ENCODE results near the gene UBE2O. TPM values are rescaled to one million over a fixed set of nuclear protein-coding genes. Genes with fewer than 3 reads are reported as not detected.

UBE2O gene
- total RNA-seq, 1 donor from 2014 or later: 94.3 TPM

- no peak for TF ChIP-seq CTCF (IDR thresholded peaks at IDR 0.05; ENCODE audit: partially characterized antibody, unreplicated experiment)
- Mint-ChIP-seq H3K27me3 (ENCODE audit: unreplicated experiment) (peaks cover 11% of the 10 kb centered on the region), H3K4me1 (ENCODE audit: low read depth, unreplicated experiment) (peaks cover 15% of the 10 kb centered on the region), H3K36me3 (ENCODE audit: unreplicated experiment) (no peaks in the 10 kb centered on the region), H3K9me3 (ENCODE audit: unreplicated experiment) (peaks cover 8% of the 10 kb centered on the region), H3K4me3 (ENCODE audit: unreplicated experiment) (no peak overlapping the region), H3K27ac (ENCODE audit: unreplicated experiment) (no peak overlapping the region)
- no peak for DNase-seq
Measured at GRCh38 chr17:76356803-76357456, 96.0 kb downstream of the UBE2O start.

- Mint-ChIP-seq H3K36me3 (ENCODE audit: unreplicated experiment) (no peaks in the 10 kb centered on the region), H3K27me3 (ENCODE audit: unreplicated experiment) (peaks cover 3% of the 10 kb centered on the region), H3K4me1 (ENCODE audit: low read depth, unreplicated experiment) (peaks cover 10% of the 10 kb centered on the region), H3K27ac (ENCODE audit: unreplicated experiment) (no peak overlapping the region), H3K4me3 (ENCODE audit: unreplicated experiment) (peak overlapping the region; percentile 92), H3K9me3 (ENCODE audit: unreplicated experiment) (peaks cover 8% of the 10 kb centered on the region)
- DNase-seq: no peak
- no peak for TF ChIP-seq CTCF (IDR thresholded peaks at IDR 0.05; ENCODE audit: partially characterized antibody, unreplicated experiment)
Measured at GRCh38 chr17:76354747-76355310, 98.1 kb downstream of the UBE2O start.

- Mint-ChIP-seq H3K9me3 (ENCODE audit: unreplicated experiment) (peaks cover 8% of the 10 kb centered on the region), H3K27me3 (ENCODE audit: unreplicated experiment) (peaks cover 3% of the 10 kb centered on the region), H3K4me1 (ENCODE audit: low read depth, unreplicated experiment) (peaks cover 10% of the 10 kb centered on the region), H3K4me3 (ENCODE audit: unreplicated experiment) (peak overlapping the region; percentile 92), H3K27ac (ENCODE audit: unreplicated experiment) (peak overlapping the region; percentile 99), H3K36me3 (ENCODE audit: unreplicated experiment) (no peaks in the 10 kb centered on the region)
- DNase-seq: no peak
- no peak for TF ChIP-seq CTCF (IDR thresholded peaks at IDR 0.05; ENCODE audit: partially characterized antibody, unreplicated experiment)
Measured at GRCh38 chr17:76354317-76354729, 98.6 kb downstream of the UBE2O start.

- peaks cover 8% of the 10 kb centered on the region for H3K9me3 Mint-ChIP-seq (ENCODE audit: unreplicated experiment)
- H3K4me3 Mint-ChIP-seq (ENCODE audit: unreplicated experiment): peak within 1 kb of the TSS; percentile 96
Measured at GRCh38 chr17:76353599-76354316, 99.2 kb downstream of the UBE2O start, which contains the start of gene PRPSAP1. TSS of gene PRPSAP1 (minus strand) at chr17:76353916. CDS start at chr17:76353703, 213 bp downstream.

More at GRCh38 chr17:76353599-76354316, 99.2 kb downstream of the UBE2O start, which contains the start of gene PRPSAP1:
- no peaks in the 10 kb centered on the region for H3K36me3 Mint-ChIP-seq (ENCODE audit: unreplicated experiment)
- H3K27ac Mint-ChIP-seq (ENCODE audit: unreplicated experiment): peak within 1 kb of the TSS; percentile 99
- peaks cover 10% of the 10 kb centered on the region for H3K4me1 Mint-ChIP-seq (ENCODE audit: low read depth, unreplicated experiment)
- TF ChIP-seq CTCF (IDR thresholded peaks at IDR 0.05; ENCODE audit: partially characterized antibody, unreplicated experiment): no peak
- peaks cover 3% of the 10 kb centered on the region for H3K27me3 Mint-ChIP-seq (ENCODE audit: unreplicated experiment)
- peak; percentile 90 for DNase-seq
